ENCODE results near the gene C1orf210.
A peak's percentile ranks its signal among the peaks of the same experiment; 100 is the strongest.

C1orf210 gene

DNA sequence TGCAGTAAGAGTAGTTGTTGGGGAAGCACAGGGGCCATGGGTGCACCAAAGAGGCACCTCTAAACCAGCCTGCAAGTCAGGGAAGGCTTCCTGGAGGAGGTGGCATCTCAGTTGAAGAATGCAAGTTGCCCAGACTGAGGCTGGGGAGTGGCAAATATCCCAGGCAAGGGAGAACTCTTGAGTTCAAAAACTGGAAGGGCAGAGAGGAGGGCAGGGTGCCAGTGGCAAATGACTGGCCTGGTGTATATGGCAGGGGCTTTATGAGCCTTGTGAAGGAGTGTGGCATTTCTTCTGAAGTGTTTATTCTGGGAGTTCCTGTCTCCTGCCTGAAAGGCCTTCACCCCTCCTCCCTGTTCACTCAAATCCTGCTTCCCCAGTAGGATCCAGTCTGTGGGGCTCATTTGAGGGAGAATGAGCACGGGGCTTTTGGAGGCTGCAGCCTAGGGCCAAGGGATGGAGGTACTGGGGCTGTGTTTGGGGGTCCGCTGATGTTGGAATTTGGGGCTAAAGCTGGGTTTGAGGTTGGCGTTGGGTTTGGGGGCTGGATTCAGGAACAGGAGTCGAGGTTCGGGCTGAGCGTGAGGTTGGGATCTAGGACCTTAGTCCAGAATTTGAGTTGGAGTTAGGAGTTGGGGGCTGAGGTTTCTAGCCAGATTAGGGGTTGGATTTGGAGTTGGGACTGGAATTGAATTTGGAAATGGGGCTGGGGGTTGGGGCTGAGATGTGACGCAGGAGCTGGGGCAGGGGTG, 15.6 kb downstream of the C1orf210 start, which contains the start of gene TMEM125:
Gene TMEM125, plus strand, starts transcription at position 357 of the 749 bp plus-strand sequence. CDS start 2,740 bp downstream, outside the sequence.
- Mint-ChIP-seq H3K4me1 (ENCODE audit: low read depth) (peaks cover 32% of the 10 kb centered on the region), H3K27ac (peak within 1 kb of the TSS; percentile 30), H3K9me3 (no peaks in the 10 kb centered on the region), H3K4me3 (peak within 1 kb of the TSS; percentile 44), H3K27me3 (peaks cover 28% of the 10 kb centered on the region), H3K36me3 (ENCODE audit: low read depth) (no peaks in the 10 kb centered on the region)
- intact Hi-C loops (cut with micrococcal nuclease), result no loop called here

DNA sequence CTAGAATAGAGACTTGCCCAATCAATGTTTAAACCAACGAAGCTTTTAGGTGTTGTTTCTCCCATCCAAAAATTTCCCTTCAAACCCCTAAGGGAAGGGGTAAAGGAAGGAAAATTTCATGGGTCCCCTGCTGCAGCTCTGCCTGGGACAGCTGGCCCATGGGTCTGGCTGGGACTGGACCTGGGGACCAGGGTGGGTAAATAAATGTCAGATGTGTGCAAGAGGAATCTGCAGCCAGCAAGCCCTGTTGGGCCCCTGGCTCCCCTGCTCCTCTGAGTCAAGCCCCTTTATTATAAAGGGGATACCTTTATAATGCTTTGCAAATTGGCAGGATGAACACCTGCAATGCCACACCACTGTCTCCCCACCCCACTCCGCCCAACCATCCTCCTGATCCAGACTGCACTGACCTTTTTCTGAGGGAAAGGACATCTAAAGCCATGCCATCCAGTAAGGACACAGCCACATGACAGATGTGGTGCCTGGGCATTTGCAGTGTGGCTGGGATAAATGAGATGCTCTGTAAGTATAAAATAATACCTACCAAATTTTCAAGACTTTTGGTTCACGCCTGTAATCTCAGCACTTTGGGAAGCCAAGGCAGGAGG, 17.5 kb downstream of the C1orf210 start:
- Mint-ChIP-seq H3K27me3 (peaks cover 28% of the 10 kb centered on the region), H3K9me3 (peaks cover 11% of the 10 kb centered on the region), H3K27ac (no peak overlapping the region), H3K4me1 (ENCODE audit: low read depth) (peaks cover 25% of the 10 kb centered on the region), H3K36me3 (ENCODE audit: low read depth) (no peaks in the 10 kb centered on the region), H3K4me3 (no peak overlapping the region)
- intact Hi-C loops (cut with micrococcal nuclease), result no loop called here

DNA sequence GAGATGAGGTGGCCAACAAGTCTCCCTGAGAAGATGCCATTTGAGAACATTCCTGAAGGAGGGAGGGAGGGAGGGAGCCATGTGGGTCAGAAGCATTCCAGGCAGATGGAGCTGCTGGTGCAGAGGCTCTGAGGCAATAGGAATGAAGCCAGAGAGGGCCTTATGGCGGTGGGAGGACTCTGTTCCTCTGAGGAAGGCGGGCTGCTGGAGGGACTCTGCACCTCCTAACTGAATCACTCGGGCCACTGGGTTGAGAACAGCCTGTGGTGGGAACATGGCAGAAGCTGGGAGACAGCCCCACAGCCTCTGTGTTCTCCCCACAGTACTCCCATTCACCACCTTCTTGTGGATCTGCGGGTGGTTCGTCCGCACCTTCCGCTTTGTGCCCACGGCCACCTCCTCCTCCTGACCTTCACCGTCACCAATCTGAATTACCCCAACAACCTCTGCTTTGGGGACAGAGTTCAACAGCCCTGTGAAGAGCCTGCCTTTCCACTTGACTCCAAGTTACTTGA, 18.0 kb downstream of the C1orf210 start:
- H3K27ac Mint-ChIP-seq, result no peak overlapping the region
- intact Hi-C loops (cut with micrococcal nuclease), result no loop called here
- no peaks in the 10 kb centered on the region for H3K36me3 Mint-ChIP-seq (ENCODE audit: low read depth)
- H3K27me3 Mint-ChIP-seq, result peaks cover 28% of the 10 kb centered on the region
- H3K4me1 Mint-ChIP-seq (ENCODE audit: low read depth), result peaks cover 25% of the 10 kb centered on the region
- H3K9me3 Mint-ChIP-seq, result peaks cover 17% of the 10 kb centered on the region
- H3K4me3 Mint-ChIP-seq, result no peak overlapping the region

DNA sequence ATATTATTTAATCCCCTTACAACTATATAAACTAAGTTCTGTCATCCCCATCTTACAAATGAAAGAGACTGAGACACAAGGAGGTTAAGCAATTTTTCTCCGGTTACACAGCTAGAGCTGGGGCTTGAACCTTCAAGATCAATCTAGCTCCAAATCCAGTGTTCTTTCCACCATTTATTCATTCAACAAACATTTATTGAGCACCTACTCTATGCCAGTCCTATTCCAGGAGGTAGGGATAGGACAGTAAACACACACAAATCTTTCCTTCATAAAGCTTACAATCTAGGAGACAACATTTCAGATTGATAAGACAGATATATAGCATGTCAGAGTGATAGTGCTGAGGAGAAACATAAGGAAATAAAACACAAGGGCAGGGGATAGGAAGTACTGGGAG, 18.5 kb downstream of the C1orf210 start:
- Mint-ChIP-seq H3K27me3 (peaks cover 26% of the 10 kb centered on the region), H3K4me3 (no peak overlapping the region), H3K36me3 (ENCODE audit: low read depth) (no peaks in the 10 kb centered on the region), H3K4me1 (ENCODE audit: low read depth) (peaks cover 25% of the 10 kb centered on the region), H3K27ac (no peak overlapping the region), H3K9me3 (peaks cover 20% of the 10 kb centered on the region)
- intact Hi-C loops (cut with micrococcal nuclease), result no loop called here

DNA sequence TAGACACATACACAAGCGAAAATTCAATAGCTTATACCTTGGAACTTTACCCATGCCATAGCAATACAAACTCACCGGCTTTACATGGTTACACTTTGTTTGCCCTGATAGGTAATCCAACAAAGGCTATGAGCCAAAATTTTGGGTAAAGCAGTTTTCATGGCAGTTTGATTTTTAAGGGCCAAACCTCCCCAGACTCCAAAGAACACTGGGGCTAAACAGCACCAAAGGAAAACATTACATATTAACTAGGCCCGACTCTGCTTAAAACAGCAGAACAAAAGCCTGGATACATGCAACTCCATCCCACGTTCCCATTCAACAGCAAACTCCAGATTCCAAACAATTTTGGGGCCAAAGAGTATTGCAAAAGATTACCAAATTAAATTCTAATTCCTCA, 19.9 kb downstream of the C1orf210 start:
- H3K4me3 Mint-ChIP-seq, result no peak overlapping the region
- H3K27me3 Mint-ChIP-seq, result peaks cover 12% of the 10 kb centered on the region
- intact Hi-C loops (cut with micrococcal nuclease), result no loop called here
- H3K9me3 Mint-ChIP-seq, result peaks cover 20% of the 10 kb centered on the region
- H3K4me1 Mint-ChIP-seq (ENCODE audit: low read depth), result peaks cover 11% of the 10 kb centered on the region
- H3K27ac Mint-ChIP-seq, result no peak overlapping the region
- no peaks in the 10 kb centered on the region for H3K36me3 Mint-ChIP-seq (ENCODE audit: low read depth)

DNA sequence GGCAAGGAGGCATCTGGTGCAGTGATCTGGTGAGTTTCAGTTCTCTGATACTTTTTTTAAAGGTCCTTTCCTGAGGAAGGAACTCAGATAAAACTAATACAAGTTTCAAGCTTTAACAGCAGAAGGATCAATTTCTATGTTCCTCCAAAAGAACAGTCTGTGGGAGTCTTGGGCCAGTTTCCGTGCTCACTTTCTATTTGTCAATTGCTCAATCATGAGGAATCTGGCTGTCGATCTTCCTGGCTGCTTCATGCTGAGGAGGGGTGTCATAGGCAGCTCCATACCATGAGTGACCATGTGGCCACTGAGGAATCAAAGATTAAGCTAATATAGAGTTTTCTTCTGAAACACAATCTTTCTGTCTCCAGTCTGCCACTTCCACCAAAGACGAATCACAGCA, 27.0 kb downstream of the C1orf210 start:
- Mint-ChIP-seq H3K4me1 (ENCODE audit: low read depth) (no peaks in the 10 kb centered on the region), H3K36me3 (ENCODE audit: low read depth) (no peaks in the 10 kb centered on the region), H3K27ac (no peak overlapping the region), H3K27me3 (peaks cover 1% of the 10 kb centered on the region), H3K4me3 (no peak overlapping the region), H3K9me3 (peaks cover 23% of the 10 kb centered on the region)
- intact Hi-C loops (cut with micrococcal nuclease), result no loop called here

DNA sequence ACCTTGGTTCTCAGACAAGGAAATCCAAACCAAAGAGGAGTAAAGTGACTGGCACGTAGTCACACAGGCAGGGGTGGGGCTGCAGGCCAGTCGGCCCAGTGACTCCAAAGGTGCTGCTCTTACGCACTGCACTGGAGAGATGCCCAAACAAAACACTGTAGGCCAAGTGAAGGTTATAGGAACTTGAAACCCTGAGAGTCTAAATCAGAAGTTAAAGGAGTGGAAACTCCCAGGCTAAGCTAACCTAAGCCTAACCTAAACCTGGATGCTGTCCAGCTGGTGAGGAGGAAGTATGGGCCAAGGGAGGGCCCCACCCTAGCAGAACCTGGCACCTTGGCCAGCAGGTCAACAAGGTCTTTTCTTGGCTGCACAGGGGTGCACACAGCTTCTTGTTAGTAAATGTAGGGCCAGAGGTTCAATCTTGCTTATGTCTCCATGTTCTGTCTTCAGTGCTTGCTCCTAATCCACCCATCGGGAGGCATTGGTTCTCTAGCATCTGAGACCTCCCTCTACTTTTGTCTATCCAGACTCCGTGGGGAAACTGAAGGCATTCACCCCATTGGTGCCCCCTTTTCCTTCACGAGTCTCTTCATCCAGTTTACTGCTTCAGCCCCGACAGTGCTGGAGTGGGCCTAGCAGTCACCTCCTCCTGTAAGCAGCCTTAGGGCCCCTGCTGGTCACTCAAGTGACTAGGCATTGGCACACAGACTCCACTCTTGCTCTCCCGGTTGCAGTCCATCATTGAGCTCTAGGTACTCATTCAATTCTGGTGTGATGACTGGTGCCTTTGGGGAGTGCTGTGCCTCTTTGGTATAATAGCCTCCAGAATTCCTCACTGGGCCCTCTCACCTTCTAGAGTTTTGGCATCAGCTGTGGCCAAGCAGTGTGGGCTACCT, 28.5 kb downstream of the C1orf210 start:
- H3K27me3 Mint-ChIP-seq, result peaks cover 1% of the 10 kb centered on the region
- peaks cover 10% of the 10 kb centered on the region for H3K9me3 Mint-ChIP-seq
- H3K36me3 Mint-ChIP-seq (ENCODE audit: low read depth), result no peaks in the 10 kb centered on the region
- no peaks in the 10 kb centered on the region for H3K4me1 Mint-ChIP-seq (ENCODE audit: low read depth)
- H3K27ac Mint-ChIP-seq, result no peak overlapping the region
- intact Hi-C loops (cut with micrococcal nuclease), result no loop called here
- H3K4me3 Mint-ChIP-seq, result no peak overlapping the region

DNA sequence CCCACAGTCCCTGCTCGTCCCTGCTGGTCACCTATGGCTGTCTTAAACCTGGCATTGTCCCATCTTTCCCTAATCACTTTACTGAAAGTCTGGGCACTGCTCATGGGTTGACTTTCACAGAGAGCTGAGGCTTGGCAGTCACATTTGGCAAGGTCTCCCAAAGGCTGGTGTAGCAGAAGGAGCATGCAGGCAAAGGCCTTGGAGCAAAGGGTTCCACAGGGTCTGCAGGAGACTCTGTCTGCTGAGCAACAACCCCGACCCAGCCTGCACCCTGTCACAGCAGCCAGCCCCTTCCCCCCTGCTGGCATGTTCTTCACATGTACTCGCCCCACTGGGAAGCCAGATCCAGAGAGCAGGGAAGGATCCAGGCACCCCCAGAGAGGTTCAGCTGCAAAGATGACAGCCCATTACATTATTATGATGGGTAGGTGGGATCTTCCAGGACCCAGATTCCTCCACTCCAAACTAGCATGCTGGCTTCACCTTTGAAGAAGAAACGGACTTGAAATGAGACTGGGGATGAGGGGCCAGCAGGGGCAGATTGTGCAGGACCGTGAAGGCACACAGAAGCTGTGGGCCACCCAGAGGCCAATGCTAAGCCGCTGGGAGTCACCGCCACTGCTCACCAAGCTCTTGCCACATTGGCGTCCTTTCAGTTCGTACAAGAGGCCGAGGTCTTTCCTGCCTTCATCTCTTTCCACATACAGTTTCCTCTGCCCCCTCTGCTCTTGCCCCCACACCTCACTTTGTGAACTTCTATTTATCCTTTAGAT, 29.8 kb downstream of the C1orf210 start:
- intact Hi-C loops (cut with micrococcal nuclease), result no loop called here
- peaks cover 4% of the 10 kb centered on the region for H3K27me3 Mint-ChIP-seq
- no peak overlapping the region for H3K27ac Mint-ChIP-seq
- H3K4me3 Mint-ChIP-seq, result no peak overlapping the region
- H3K9me3 Mint-ChIP-seq, result peaks cover 17% of the 10 kb centered on the region
- no peaks in the 10 kb centered on the region for H3K36me3 Mint-ChIP-seq (ENCODE audit: low read depth)
- no peaks in the 10 kb centered on the region for H3K4me1 Mint-ChIP-seq (ENCODE audit: low read depth)

DNA sequence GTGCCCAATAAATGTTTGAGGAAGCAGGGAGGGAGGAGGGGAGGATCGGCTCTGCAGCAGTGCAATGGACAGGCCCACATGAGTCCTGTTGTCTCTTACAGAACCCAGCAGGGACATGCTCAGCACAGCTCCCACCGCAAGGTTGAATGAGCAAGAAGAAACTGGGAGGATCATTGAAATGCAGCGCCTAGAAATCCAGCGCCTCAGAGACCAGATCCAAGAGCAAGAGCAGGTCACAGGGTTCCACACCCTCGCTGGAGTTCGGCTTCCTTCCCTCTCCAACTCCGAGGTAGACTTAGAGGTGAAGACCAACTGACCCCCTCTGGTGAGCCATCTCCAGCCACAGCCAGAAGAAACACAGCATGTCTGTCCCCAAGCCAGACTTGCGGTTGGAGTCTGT, 31.5 kb downstream of the C1orf210 start:
- H3K27ac Mint-ChIP-seq, result no peak overlapping the region
- H3K36me3 Mint-ChIP-seq (ENCODE audit: low read depth), result no peaks in the 10 kb centered on the region
- no peaks in the 10 kb centered on the region for H3K4me1 Mint-ChIP-seq (ENCODE audit: low read depth)
- H3K9me3 Mint-ChIP-seq, result peaks cover 19% of the 10 kb centered on the region
- intact Hi-C loops (cut with micrococcal nuclease), result no loop called here
- H3K4me3 Mint-ChIP-seq, result no peak overlapping the region
- H3K27me3 Mint-ChIP-seq, result peaks cover 4% of the 10 kb centered on the region

DNA sequence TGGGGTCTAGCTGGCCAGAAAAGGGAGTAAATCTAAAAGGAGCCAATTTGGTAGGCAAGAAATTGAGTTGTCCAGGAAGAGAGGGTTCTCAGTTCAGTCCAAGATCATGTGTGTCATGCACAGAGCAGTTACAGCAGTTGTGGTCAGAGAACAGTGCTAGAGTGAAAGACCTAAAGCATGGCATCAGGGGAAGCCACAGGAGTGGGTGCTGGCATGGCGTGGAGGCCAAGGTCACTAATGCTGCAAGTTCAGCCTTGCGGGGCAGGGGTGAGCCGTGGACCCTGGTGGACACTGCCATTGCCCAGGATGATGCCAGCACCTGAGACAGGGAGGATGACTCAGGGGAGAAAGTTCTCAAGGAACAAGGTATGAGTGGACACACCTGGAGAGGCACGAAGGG, 32.2 kb downstream of the C1orf210 start:
- H3K27me3 Mint-ChIP-seq, result peaks cover 4% of the 10 kb centered on the region
- peaks cover 14% of the 10 kb centered on the region for H3K9me3 Mint-ChIP-seq
- H3K27ac Mint-ChIP-seq, result no peak overlapping the region
- intact Hi-C loops (cut with micrococcal nuclease), result no loop called here
- no peaks in the 10 kb centered on the region for H3K4me1 Mint-ChIP-seq (ENCODE audit: low read depth)
- no peak overlapping the region for H3K4me3 Mint-ChIP-seq
- H3K36me3 Mint-ChIP-seq (ENCODE audit: low read depth), result no peaks in the 10 kb centered on the region

DNA sequence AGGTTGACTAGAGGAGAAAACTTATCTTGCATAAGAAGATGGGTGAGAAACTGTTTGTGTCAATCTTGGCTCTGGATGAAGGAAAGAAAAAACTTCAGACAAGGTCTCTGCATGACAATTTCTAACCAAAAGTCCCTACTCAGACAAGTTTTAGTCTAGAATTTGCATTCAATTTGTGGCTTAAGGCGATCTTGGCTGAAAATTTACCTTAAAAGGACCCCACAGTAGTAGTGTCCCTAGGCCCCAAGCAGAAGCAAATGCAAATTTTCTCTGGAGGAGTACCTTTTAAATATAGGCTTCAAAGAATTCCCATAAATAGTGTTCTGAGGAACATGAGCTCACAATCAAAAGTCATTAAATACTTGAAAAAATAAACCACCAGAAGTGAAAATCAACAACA, 33.2 kb downstream of the C1orf210 start:
- H3K4me1 Mint-ChIP-seq (ENCODE audit: low read depth), result no peaks in the 10 kb centered on the region
- peaks cover 4% of the 10 kb centered on the region for H3K27me3 Mint-ChIP-seq
- no peaks in the 10 kb centered on the region for H3K36me3 Mint-ChIP-seq (ENCODE audit: low read depth)
- peaks cover 9% of the 10 kb centered on the region for H3K9me3 Mint-ChIP-seq
- H3K4me3 Mint-ChIP-seq, result no peak overlapping the region
- intact Hi-C loops (cut with micrococcal nuclease), result no loop called here
- H3K27ac Mint-ChIP-seq, result no peak overlapping the region

DNA sequence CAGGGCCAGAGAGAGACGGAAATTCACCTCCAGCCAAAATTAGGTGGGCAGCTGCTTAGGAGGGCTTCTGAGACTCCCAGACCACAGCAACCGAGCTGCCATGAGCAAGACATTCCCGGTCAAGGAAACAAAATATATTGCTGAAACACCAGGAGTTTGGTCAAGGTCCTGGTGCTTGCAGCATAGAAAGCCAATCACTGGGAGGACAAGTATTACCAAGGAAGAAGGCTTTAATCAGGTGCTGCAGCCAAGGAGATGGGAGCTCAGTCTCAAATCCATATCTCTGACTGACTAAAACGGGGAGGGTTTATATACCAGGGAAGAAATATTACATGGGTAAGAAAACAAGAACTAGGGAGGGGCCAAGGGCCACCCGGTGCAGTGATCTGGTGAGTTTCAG, 34.4 kb downstream of the C1orf210 start:
- H3K4me1 Mint-ChIP-seq (ENCODE audit: low read depth), result no peaks in the 10 kb centered on the region
- H3K27ac Mint-ChIP-seq, result no peak overlapping the region
- peaks cover 9% of the 10 kb centered on the region for H3K9me3 Mint-ChIP-seq
- peaks cover 4% of the 10 kb centered on the region for H3K27me3 Mint-ChIP-seq
- intact Hi-C loops (cut with micrococcal nuclease), result no loop called here
- H3K36me3 Mint-ChIP-seq (ENCODE audit: low read depth), result no peaks in the 10 kb centered on the region
- H3K4me3 Mint-ChIP-seq, result no peak overlapping the region

DNA sequence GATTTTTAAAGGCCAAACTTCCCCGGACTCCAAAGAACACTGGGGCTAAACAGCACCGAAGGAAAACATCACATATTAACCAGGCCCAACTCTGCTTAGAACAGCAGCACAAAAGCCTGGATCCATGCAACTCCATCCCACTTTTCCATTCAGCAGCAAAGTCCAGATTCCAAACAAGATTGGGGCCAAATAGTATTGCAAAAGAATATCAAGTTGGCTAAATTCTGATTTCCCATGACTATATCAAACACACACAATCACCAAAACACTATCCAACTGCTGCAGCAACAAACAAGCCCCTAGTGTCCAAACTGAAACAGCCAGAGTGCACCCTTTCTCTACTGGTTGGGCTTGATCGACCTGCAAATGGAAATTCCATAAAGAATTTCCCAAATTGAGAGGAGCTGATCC, 35.0 kb downstream of the C1orf210 start:
- Mint-ChIP-seq H3K36me3 (ENCODE audit: low read depth) (no peaks in the 10 kb centered on the region), H3K9me3 (peaks cover 9% of the 10 kb centered on the region), H3K27ac (no peak overlapping the region)

More for the DNA sequence above, 35.0 kb downstream of the C1orf210 start:
- Mint-ChIP-seq H3K27me3 (peaks cover 4% of the 10 kb centered on the region), H3K4me1 (ENCODE audit: low read depth) (no peaks in the 10 kb centered on the region), H3K4me3 (no peak overlapping the region)
- intact Hi-C loops (cut with micrococcal nuclease), result no loop called here

All from dendritic cell treated with granulocyte-macrophage colony-stimulating factor and Interleukin-4, amounts not matched to agents 40 ng/mL and 50 ng/mL, for 4 days (primary cell).